Vagina (tissue), 2 donors: ENCODE measurements around the gene ZNF793.

Experiments
- CTCF ChIP-seq, 3 experiments: fragments of 450-650 bp in 2 of 3; fragments of 200-600 bp in 1 of 3; sonication (generic) in 1 of 3; IDR thresholded peaks; one replicate each; pipeline ENCODE4 v1.5.1; 2017 to 2019; ENCODE audit warnings: antibody characterized with exemption in 3 of 3, mild to moderate bottlenecking in 2 of 3, moderate library complexity in 2 of 3
- POLR2A ChIP-seq, 2 donors: fragments of 450-650 bp; IDR thresholded peaks; one replicate each; pipeline ENCODE4 v1.6.1; 2017; ENCODE audit warnings: antibody characterized with exemption in 2 of 2, mild to moderate bottlenecking in 2 of 2, moderate library complexity in 2 of 2

DNA sequence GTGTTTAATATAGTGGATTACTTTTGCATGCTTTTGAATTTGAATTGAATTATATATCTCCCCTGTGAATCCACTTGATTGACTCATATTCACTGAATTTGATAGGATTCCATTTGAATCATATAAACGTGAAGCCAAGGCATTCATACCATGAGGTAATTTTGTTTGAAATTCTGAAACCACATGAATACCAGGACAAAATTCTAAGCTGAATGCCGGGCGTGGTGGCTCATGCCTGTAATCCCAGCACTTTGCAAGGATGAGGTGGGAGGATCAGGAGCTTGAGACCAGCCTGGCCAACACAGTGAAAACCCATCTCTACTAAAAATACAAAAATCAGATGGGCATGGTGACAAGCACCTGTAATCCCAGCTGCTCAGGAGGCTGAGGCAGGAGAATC lies 4.4 kb downstream of the ZNF793 start:
- TF ChIP-seq CTCF (IDR thresholded peaks at IDR 0.05): no peak
- no peak for TF ChIP-seq POLR2A (IDR thresholded peaks at IDR 0.05)
